Testis (tissue), 3 donors: ENCODE results near the gene GAPDH. TPM values are rescaled to one million over a fixed set of nuclear protein-coding genes. Genes with fewer than 3 reads are reported as not detected.

ENCODE experiments used
- DNase-seq: peaks from one replicate; pipeline ENCODE4 v3.0.0-alpha.2; 2019
- H3K27ac ChIP-seq, 2 donors: fragments of 200-600 bp; sonication (generic); one replicate each; pipeline ENCODE4 v1.5.1; 2019
- H3K27me3 ChIP-seq: fragments of 200-600 bp; sonication (generic); one replicate; pipeline ENCODE4 v1.5.1; 2019
- H3K36me3 ChIP-seq: fragments of 200-600 bp; sonication (generic); one replicate; pipeline ENCODE4 v1.5.1; 2017; ENCODE audit warnings: low read depth; ENCODE audit errors: missing control alignments
- H3K4me1 ChIP-seq: fragments of 200-600 bp; sonication (generic); one replicate; pipeline ENCODE4 v1.5.1; 2019
- H3K4me3 ChIP-seq, 2 donors: fragments of 200-600 bp; sonication (generic); one replicate each; pipeline ENCODE4 v1.5.1; 2017 to 2019
- H3K9me3 ChIP-seq: fragments of 200-600 bp; sonication (generic); one replicate; pipeline ENCODE4 v1.5.1; 2017
- CTCF ChIP-seq, 3 experiments: fragments of 450-650 bp in 2 of 3; fragments of 200-600 bp in 1 of 3; sonication (generic) in 1 of 3; IDR thresholded peaks; one replicate each; pipeline ENCODE4 v1.5.1; 2016 to 2019; ENCODE audit warnings: antibody characterized with exemption in 3 of 3, mild to moderate bottlenecking in 2 of 3, moderate library complexity in 1 of 3
- POLR2A ChIP-seq: fragments of 450-650 bp; IDR thresholded peaks from one replicate; pipeline ENCODE4 v1.6.1; 2017; ENCODE audit warnings: antibody characterized with exemption, mild to moderate bottlenecking, moderate library complexity
- WGBS, 2 donors: methylation state at CpG; one replicate each; pipeline ENCODE4 v1.1.5; 2018; 5-methylcytosine and 5-hydroxymethylcytosine counted together
- intact Hi-C: fragments of 100-400 bp; cut with DNase I; formaldehyde crosslinking; loops from one replicate; pipeline ENCODE4 v1.15.1; 2023; ENCODE audit warnings: low total_unique reads
- polyA plus RNA-seq: library from polyadenylated mRNA; stranded (reverse); fragments of 350-450 nt; fragmentation: Illumina TruSeq; extraction: RNeasy Lipid Tissue Mini Kit (QIAGEN cat#74804); gene quantifications from one replicate; pipeline ENCODE4 v1.2.3, GENCODE V29; 2014; ENCODE audit warnings: low read depth, low replicate concordance; ENCODE audit not compliant: insufficient read depth
- total RNA-seq, 2 donors: library from RNA; depleted of rRNA; stranded (reverse); fragments of >200 nt; gene quantifications; one replicate each; pipeline ENCODE4 v1.2.3, GENCODE V29; 2016

GAPDH gene
- total and polyA plus RNA-seq, 3 donors from 2014 or later: 1,591 to 1,928 (median 1,857) TPM

DNA sequence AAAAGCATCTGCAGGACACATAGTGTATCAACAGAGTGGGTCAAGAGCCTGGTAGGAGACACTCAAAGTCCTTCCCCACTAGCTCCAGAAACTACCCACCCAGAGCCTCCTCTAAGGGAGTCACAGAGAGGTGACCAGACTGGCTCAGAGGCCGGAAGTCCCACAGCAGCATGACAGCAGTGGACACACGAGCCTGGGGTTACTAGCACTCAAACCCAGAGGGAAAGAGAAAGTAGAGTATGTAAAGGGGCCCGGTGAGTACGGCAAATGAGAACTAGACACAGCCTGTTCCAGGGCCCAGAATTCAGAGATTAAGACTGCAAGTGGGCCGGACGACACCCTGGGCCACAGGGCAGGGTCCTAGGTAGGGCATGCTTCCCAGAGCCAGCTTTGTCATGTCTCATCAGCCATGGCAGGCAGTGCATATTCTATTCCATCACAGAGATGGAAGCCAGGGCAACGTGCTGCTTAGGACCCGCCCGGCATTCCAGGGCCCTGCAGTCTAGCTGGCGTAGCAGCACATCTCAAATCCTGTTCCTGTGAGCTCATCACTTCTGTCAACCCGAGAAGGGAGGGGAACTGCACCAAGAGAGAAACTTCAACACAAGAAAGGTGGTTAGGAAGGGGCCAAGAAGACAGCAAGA lies 17.3 kb downstream of the GAPDH start:
- Histone ChIP-seq H3K36me3 (no peaks in the 10 kb centered on the region), H3K27me3 (no peaks in the 10 kb centered on the region), H3K4me3 (no peak overlapping the region), H3K9me3 (no peaks in the 10 kb centered on the region), H3K4me1 (peaks cover 68% of the 10 kb centered on the region), H3K27ac (peak overlapping the region; percentile 74 to 80)
- no peak for TF ChIP-seq CTCF (IDR thresholded peaks at IDR 0.05)
- no peak for TF ChIP-seq POLR2A
- intact Hi-C loops: loop anchor here (10.0 kb wide), 1 partner anchor 53 kb away; the partner anchor contains the start of gene CHD4
- WGBS, 2 donors: 29 to 42% methylated on average over 9 to 11 of the region's 11 CpGs
- no peak for DNase-seq

DNA sequence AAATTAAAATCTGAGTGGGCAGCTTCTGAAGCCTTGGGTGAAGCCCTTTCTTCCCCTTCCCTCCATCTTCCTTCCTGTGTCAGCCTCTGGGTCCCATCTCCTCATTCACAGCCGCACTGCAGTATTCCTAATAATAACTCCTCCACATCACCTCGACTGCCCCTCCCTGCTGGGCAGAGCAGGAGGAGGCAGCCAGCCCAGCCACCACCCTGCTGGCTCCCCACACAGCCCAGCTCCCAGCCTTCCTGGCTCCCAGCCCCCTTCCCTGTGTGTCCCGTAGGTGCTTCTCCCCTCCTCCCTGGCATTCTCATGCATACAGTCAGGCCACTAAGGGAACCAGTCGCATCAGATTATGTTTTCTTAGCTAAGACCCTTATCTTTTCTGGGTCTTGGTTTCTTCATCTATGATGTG lies 17.8 kb downstream of the GAPDH start:
- intact Hi-C loops: loop anchor here (10.0 kb wide), 1 partner anchor 53 kb away; the partner anchor contains the start of gene CHD4
- Histone ChIP-seq H3K27me3 (no peaks in the 10 kb centered on the region), H3K9me3 (no peaks in the 10 kb centered on the region), H3K4me1 (peaks cover 68% of the 10 kb centered on the region), H3K36me3 (no peaks in the 10 kb centered on the region), H3K4me3 (no peak overlapping the region), H3K27ac (peak overlapping the region; percentile 74 to 80)
- TF ChIP-seq CTCF (IDR thresholded peaks at IDR 0.05): no peak
- TF ChIP-seq POLR2A: no peak
- WGBS, 2 donors: 25 to 46% methylated on average over 4 of the region's 4 CpGs
- peak; percentile 72 for DNase-seq

DNA sequence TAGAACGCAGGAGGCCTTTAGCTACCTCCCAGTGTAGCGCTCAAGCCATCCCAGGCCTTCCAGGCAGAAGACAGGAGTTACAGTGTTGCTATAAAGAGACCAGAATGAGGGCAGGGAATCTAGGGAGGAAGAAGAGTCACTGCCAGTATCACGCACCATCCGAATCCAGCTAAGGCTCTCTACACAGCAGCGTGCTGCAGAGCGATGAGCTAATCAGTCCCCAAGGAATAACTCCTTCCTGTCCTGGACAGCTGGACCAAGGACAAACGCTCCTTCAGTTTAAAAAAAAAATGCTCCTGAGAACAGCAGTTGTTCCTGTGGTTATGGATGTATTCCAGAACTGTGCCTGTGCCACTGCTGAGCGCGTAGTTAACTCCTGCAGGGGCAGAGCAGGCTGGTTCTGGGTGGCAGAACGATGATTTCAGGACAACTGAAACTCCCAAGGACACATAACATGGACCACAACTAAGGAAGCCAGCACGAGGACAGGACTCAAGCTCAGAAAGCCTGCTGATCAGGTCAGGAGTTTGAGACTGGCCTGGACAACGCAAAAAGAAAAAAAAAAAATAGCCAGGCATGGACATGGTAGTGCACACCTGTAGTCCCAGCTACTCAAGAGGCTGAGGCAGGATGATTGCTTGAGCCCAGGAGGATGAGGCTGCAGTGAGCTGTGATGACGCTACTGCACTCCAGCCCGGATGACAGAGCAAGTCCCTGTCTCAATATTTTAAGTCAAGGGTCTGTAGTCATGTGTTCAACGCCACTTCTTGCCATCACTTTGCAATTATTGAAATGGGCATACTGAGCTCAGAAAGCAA lies 18.9 kb downstream of the GAPDH start:
- Histone ChIP-seq H3K9me3 (no peaks in the 10 kb centered on the region), H3K4me3 (no peak overlapping the region), H3K27me3 (no peaks in the 10 kb centered on the region), H3K4me1 (peaks cover 59% of the 10 kb centered on the region), H3K27ac (peak overlapping the region; percentile 74 to 80), H3K36me3 (no peaks in the 10 kb centered on the region)
- peak; percentile 84 for DNase-seq
- no peak for TF ChIP-seq CTCF (IDR thresholded peaks at IDR 0.05)
- no peak for TF ChIP-seq POLR2A
- intact Hi-C loops: loop anchor here (10.0 kb wide), 1 partner anchor 52 kb away; the partner anchor contains the start of gene CHD4
- WGBS, 2 donors: 28 to 37% methylated on average over 15 of the region's 15 CpGs

DNA sequence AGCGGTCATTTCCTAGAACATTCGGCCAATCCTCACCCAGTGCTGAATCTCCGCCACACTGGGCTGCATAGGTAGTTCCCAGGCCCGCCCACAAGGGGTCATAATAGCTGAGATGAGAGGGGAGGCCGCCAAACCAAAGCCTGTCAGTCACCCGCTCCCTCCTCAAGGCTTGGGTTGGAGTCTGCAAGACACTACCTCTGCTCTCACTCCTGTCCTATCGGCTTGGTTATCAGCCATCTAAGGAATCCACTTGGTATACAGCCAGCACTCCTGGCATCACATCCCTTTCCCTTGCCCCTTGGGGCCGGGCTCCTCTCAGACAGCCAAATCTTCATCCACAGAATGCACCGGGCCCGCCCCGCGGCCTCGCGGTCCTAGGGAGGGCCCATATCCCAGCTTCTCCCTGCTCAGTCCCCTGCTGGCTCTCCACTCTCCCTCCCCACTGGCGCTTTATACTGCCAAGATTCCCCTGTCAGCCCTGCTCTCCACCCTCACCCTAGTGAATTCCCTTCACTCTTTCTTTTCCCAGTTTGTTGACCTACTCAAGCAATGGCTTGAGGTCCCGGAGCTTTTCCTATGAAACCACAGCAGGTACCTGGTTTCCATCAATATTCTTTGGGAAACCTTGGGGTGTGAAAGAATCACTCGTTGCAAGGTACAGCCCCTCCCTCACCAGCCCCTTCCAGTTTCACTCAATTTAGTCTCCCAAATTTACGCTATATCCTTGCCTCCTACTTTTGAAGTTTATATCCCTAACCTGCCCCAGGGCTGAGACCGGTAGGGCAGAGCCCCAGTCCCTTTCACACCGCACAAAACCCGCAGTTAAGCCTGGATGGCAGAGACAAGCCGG lies 20.1 kb downstream of the GAPDH start:
- WGBS, 2 donors: 6 to 11% methylated on average over 22 of the region's 22 CpGs
- Histone ChIP-seq H3K4me3 (peak overlapping the region; percentile 65 to 83), H3K27me3 (no peaks in the 10 kb centered on the region), H3K36me3 (no peaks in the 10 kb centered on the region), H3K9me3 (no peaks in the 10 kb centered on the region), H3K27ac (peak overlapping the region; percentile 48 to 83), H3K4me1 (peaks cover 54% of the 10 kb centered on the region)
- TF ChIP-seq CTCF (IDR thresholded peaks at IDR 0.05): peak; percentile 25 to 56 (median 55)
- TF ChIP-seq POLR2A: no peak
- intact Hi-C loops: loop anchor here (10.0 kb wide), 1 partner anchor 50 kb away; the partner anchor contains the start of gene CHD4
- peak; percentile 89 for DNase-seq
